Ectodermal cell (in vitro differentiated cells): ENCODE measurements around the gene UIMC1.

Experiments used
- H3K27ac ChIP-seq: 2 replicates; pipeline ENCODE4 v1.7.0; 2013; ENCODE audit warnings: mild to moderate bottlenecking, low read depth, low read length; ENCODE audit not compliant: insufficient read depth, poor library complexity, severe bottlenecking
- H3K27me3 ChIP-seq: 2 replicates; pipeline ENCODE4 v1.7.0; 2013; ENCODE audit warnings: mild to moderate bottlenecking, low read length; ENCODE audit not compliant: insufficient read depth, control insufficient read depth, poor library complexity, severe bottlenecking
- H3K36me3 ChIP-seq: one replicate; pipeline ENCODE4 v1.7.0; 2013; ENCODE audit warnings: low read length; ENCODE audit not compliant: control insufficient read depth, insufficient read depth
- H3K4me1 ChIP-seq: one replicate; pipeline ENCODE4 v1.7.0; 2013; ENCODE audit warnings: low read length; ENCODE audit not compliant: control insufficient read depth, insufficient read depth
- H3K4me3 ChIP-seq: 2 replicates; pipeline ENCODE4 v1.7.0; 2013; ENCODE audit warnings: low read depth, low read length, control low read depth; ENCODE audit not compliant: insufficient read depth
- H3K9me3 ChIP-seq: 2 replicates; pipeline ENCODE4 v1.7.0; 2013; ENCODE audit warnings: mild to moderate bottlenecking, low read length, moderate library complexity; ENCODE audit not compliant: control insufficient read depth
- WGBS, 2 experiments: methylation state at CpG; one replicate each; pipeline ENCODE4 v1.1.7; 2013; ENCODE audit warnings: missing lambda C conversion rate in 2 of 2; 5-methylcytosine and 5-hydroxymethylcytosine counted together

The UIMC1 gene

GRCh38 chr5:176888016-176888864 lies 118.3 kb downstream of the UIMC1 start:
- H3K27ac ChIP-seq, result no peak overlapping the region

DNA sequence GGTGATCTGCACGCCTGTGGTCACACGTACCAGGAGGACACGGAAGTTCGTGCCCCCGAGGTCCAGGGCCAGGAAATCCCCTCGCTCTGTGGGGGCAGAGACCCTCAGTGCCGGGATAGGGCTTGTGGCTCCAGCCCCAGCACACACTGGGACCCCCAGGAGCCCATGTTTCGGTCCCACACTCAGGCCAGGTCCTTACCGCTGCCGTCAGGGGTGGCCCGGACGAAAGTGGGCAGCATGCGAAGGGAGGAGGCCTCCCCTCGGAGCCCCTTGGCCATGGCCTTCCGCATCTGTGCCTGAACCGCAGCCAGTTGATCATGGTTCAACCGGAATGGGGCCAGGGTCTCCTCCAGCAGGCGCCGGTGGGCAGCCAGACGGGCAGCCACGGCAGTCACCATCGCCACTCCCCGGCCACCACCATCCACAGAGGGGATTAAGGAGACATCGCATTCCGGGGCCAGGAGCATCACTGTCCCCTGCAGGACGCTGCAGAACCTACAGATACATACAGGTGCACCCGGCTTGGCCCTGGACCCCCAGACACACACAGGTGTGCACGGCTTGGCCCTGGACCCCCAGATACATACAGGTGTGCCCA lies 119.2 kb downstream of the UIMC1 start:
- Histone ChIP-seq H3K36me3 (no peaks in the 10 kb centered on the region), H3K27ac (no peak overlapping the region), H3K4me1 (peaks cover 9% of the 10 kb centered on the region), H3K4me3 (no peak overlapping the region), H3K9me3 (no peaks in the 10 kb centered on the region), H3K27me3 (no peaks in the 10 kb centered on the region)
- 92 to 93% methylated on average over 28 of the region's 28 CpGs for WGBS, 2 experiments

More at GRCh38 chr5:176888016-176888864, 118.3 kb downstream of the UIMC1 start:
- 94 to 95% methylated on average over 27 of the region's 27 CpGs for WGBS, 2 experiments
- Histone ChIP-seq H3K36me3 (no peaks in the 10 kb centered on the region), H3K27me3 (no peaks in the 10 kb centered on the region), H3K4me1 (peaks cover 9% of the 10 kb centered on the region), H3K9me3 (no peaks in the 10 kb centered on the region), H3K4me3 (no peak overlapping the region)

GRCh38 chr5:176886336-176887251 lies 120.0 kb downstream of the UIMC1 start:
- Histone ChIP-seq H3K36me3 (no peaks in the 10 kb centered on the region), H3K27ac (no peak overlapping the region), H3K9me3 (no peaks in the 10 kb centered on the region), H3K4me3 (no peak overlapping the region), H3K27me3 (no peaks in the 10 kb centered on the region), H3K4me1 (peaks cover 9% of the 10 kb centered on the region)
- WGBS, 2 experiments, result 90 to 93% methylated on average over 13 of the region's 13 CpGs

- 70 to 72% methylated on average over 4 of the region's 4 CpGs for WGBS, 2 experiments
Measured at GRCh38 chr5:176884571-176884890, 122.0 kb downstream of the UIMC1 start.

GRCh38 chr5:176883700-176884570 lies 122.6 kb downstream of the UIMC1 start:
- no peak overlapping the region for H3K27ac ChIP-seq
- no peak overlapping the region for H3K4me3 ChIP-seq
- no peaks in the 10 kb centered on the region for H3K36me3 ChIP-seq
- H3K27me3 ChIP-seq, result no peaks in the 10 kb centered on the region
- H3K4me1 ChIP-seq, result peaks cover 10% of the 10 kb centered on the region
- H3K9me3 ChIP-seq, result no peaks in the 10 kb centered on the region
- WGBS, 2 experiments, result 90% methylated on average over 17 of the region's 17 CpGs

More at GRCh38 chr5:176884571-176884890, 122.0 kb downstream of the UIMC1 start:
- Histone ChIP-seq H3K27ac (no peak overlapping the region), H3K4me1 (peaks cover 9% of the 10 kb centered on the region), H3K4me3 (no peak overlapping the region), H3K27me3 (no peaks in the 10 kb centered on the region), H3K36me3 (no peaks in the 10 kb centered on the region), H3K9me3 (no peaks in the 10 kb centered on the region)

DNA sequence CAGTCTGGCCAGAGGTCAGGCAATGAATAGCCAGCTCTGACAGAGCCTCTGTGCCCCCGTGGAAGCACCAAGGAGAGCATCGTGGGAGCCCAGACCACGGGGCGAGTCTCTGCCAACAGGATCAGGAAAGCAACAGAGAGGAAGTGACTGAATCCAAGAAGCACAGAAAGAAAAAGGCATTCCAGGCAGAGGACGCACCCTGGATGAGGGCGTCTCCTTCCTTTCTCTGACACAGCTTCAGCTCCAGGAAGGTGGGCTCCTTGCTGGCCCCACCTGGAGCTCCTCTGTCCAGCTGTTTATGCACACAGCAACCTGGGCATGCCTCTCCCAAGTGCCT lies 124.0 kb downstream of the UIMC1 start:
- no peaks in the 10 kb centered on the region for H3K27me3 ChIP-seq
- peaks cover 13% of the 10 kb centered on the region for H3K4me1 ChIP-seq
- WGBS, 2 experiments, result 88% methylated on average over 6 of the region's 6 CpGs
- no peak overlapping the region for H3K4me3 ChIP-seq
- no peaks in the 10 kb centered on the region for H3K9me3 ChIP-seq
- H3K27ac ChIP-seq, result no peak overlapping the region
- H3K36me3 ChIP-seq, result no peaks in the 10 kb centered on the region

- no peaks in the 10 kb centered on the region for H3K36me3 ChIP-seq
- no peak overlapping the region for H3K4me3 ChIP-seq
- no peaks in the 10 kb centered on the region for H3K27me3 ChIP-seq
- 91 to 92% methylated on average over 25 of the region's 25 CpGs for WGBS, 2 experiments
- H3K4me1 ChIP-seq, result peaks cover 13% of the 10 kb centered on the region
- no peaks in the 10 kb centered on the region for H3K9me3 ChIP-seq
- no peak overlapping the region for H3K27ac ChIP-seq
Measured at GRCh38 chr5:176881816-176882566, 124.6 kb downstream of the UIMC1 start.

DNA sequence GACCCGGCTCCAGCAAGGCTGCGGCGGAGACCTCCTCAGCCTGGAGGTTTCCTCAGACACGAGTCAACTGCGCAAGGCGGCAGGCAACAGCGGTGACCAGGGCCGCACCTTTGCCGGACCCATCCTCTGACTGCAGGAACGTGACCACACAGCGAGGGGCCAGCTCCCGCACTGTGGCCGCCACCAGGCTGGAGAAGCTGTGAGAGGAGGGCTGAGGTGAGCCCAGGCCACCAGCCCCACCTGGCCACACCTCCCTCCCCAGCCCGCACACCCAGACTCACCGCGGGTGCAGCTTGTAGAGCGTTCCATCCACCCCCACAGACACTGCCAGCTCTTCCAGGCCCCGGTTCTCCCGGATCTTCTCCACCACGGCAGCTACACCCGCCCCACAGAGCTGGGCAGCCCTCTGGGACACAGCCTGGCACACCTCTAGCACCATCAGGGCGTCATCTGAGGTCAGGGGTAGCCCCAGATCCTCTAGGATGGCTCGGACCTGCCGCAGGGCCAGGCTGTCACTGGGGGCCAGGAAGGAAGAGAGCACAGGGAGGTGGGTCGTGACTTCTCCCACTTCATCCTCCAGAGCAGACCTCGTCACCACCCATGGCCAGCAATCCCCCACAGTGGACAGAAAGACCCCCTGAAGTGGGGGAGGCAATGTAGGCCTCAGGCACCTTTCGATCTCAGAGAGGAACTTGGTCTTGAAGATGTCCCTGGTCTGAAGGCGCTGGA lies 125.4 kb downstream of the UIMC1 start:
- 93 to 94% methylated on average over 28 of the region's 28 CpGs for WGBS, 2 experiments
- H3K27ac ChIP-seq, result no peak overlapping the region
- H3K36me3 ChIP-seq, result no peaks in the 10 kb centered on the region
- H3K27me3 ChIP-seq, result peaks cover 4% of the 10 kb centered on the region
- H3K9me3 ChIP-seq, result no peaks in the 10 kb centered on the region
- H3K4me3 ChIP-seq, result no peak overlapping the region
- H3K4me1 ChIP-seq, result peaks cover 13% of the 10 kb centered on the region
